Measurements from ENCODE around the gene NPY. TPM values are rescaled to one million over a fixed set of nuclear protein-coding genes. Genes with fewer than 3 reads are reported as not detected.

Gene NPY
- not detected in 5 replicates for total RNA-seq (2022; extraction: Qiagen RNA extraction; ENCODE audit: low read depth)

GRCh38 chr7:24283897-24284698 is at the start of gene NPY:
Gene NPY, plus strand, starts transcription at chr7:24284190. Its CDS starts 1,051 bp downstream, at chr7:24285241.

